T-helper 2 cell treated with Interferon-gamma antibody and Interleukin-4, amounts not matched to agents 5 μg/mL and 100 μg/mL, for 36 hours (primary cell): ENCODE measurements around the gene RAET1G.

ENCODE experiments used
- DNase-seq: peaks from one replicate; pipeline ENCODE4 v3.0.0; 2021; ENCODE audit warnings: low spot score
- H3K27ac Mint-ChIP-seq: one replicate; pipeline ENCODE4 v1.8.0; 2021; ENCODE audit warnings: mild to moderate bottlenecking, mixed read lengths
- H3K27me3 Mint-ChIP-seq: one replicate; pipeline ENCODE4 v1.8.0; 2021; ENCODE audit warnings: low read depth, mixed read lengths
- H3K36me3 Mint-ChIP-seq: one replicate; pipeline ENCODE4 v1.8.0; 2021; ENCODE audit warnings: low read depth, mixed read lengths
- H3K4me1 Mint-ChIP-seq: one replicate; pipeline ENCODE4 v1.8.0; 2021; ENCODE audit warnings: low read depth, mixed read lengths
- H3K4me3 Mint-ChIP-seq: one replicate; pipeline ENCODE4 v1.8.0; 2022; ENCODE audit warnings: mild to moderate bottlenecking, moderate library complexity, mixed read lengths
- H3K9me3 Mint-ChIP-seq: one replicate; pipeline ENCODE4 v1.8.0; 2021; ENCODE audit warnings: mixed read lengths

Gene RAET1G

DNA sequence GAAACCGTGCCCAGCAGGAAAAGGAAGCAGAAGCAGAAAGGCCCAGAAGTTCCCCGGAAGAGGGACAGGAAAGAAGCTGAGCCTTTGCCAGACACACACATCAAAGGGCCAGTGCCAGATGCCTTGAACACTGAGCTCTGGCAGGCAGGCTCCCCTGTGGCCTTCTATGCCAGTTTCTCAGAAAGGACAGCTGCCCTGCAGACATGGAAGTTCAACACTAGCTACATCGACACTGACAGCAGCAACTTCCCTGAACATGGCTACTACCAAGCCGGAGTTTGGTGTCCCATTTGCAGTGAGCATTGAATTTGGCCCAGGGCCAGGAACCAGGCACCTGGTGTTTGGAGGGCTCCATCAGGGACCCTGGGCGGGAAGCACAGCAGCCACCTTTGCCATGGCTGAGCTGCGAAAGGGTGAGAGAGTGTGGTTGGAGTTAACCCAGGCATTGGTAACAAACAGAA, 17.0 kb downstream of the RAET1G start:
- H3K36me3 Mint-ChIP-seq = no peaks in the 10 kb centered on the region
- no peak for DNase-seq
- H3K4me3 Mint-ChIP-seq = no peak overlapping the region
- peaks cover 11% of the 10 kb centered on the region for H3K27me3 Mint-ChIP-seq
- no peaks in the 10 kb centered on the region for H3K4me1 Mint-ChIP-seq
- peaks cover 9% of the 10 kb centered on the region for H3K9me3 Mint-ChIP-seq
- H3K27ac Mint-ChIP-seq = no peak overlapping the region

DNA sequence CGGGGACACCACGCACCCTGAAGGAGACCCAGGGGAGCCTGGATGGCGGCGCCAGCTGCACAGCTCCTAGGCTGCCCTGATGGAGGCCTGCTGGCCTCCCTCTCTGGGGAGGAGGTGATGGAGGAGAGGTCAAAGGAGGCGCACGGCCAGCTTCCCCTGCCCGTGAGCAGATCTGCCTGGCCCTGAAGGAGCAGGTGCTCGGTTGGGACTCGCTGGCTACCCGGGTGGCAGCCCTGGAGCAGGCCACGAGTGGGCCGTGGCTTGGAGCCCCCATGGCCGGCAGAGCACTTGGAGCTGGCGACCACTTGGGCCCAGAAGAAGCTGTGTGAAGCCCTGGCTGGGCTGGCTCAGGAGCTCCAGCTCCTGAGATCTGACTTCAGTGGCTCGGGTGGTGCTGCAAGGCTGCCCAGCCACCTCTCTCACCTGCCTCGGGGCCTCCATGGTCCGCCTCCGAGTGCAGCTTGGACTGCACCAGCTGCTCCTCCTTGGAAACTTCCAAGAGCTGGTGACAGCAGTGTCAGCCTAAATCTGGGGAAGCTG, 17.5 kb downstream of the RAET1G start:
- H3K9me3 Mint-ChIP-seq = peaks cover 9% of the 10 kb centered on the region
- H3K4me3 Mint-ChIP-seq = no peak overlapping the region
- peaks cover 11% of the 10 kb centered on the region for H3K27me3 Mint-ChIP-seq
- no peaks in the 10 kb centered on the region for H3K4me1 Mint-ChIP-seq
- DNase-seq = no peak
- H3K27ac Mint-ChIP-seq = no peak overlapping the region
- no peaks in the 10 kb centered on the region for H3K36me3 Mint-ChIP-seq

DNA sequence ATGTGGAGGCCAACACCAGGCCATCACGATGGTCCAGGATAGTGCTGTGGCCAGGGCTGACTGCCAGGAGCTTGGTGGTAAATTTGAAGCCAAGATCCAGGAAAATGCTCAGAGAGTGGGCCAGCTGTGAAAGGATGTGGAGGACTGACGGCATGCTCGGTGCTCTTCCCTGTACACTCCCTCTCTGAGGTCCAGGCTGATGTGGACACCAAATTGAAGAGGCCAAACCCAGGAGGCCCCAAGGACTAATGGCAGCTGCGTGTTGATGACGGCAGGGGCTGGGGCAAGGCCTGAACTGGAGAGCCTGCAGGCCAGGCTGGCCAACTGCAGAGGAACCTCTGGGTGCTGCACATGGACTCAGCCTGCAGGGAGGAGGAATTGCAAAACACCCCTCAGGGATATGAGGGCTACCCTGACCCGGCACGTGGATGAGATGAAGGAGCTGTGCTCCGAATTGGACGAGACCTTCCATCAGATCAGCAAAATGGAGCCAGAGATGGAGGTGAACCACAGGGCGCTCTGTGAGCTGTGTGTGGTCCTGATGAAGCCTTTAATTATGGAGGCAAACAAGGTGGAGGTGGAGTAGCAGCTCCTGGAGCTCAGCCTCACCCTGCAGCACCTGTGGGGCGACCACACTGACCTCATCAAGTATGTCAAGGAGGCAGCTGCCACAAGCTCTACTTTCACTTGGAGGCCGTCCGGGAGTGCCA, 18.1 kb downstream of the RAET1G start:
- H3K4me3 Mint-ChIP-seq = no peak overlapping the region
- no peak overlapping the region for H3K27ac Mint-ChIP-seq
- no peaks in the 10 kb centered on the region for H3K36me3 Mint-ChIP-seq
- no peak for DNase-seq
- H3K27me3 Mint-ChIP-seq = peaks cover 11% of the 10 kb centered on the region
- H3K9me3 Mint-ChIP-seq = peaks cover 9% of the 10 kb centered on the region
- no peaks in the 10 kb centered on the region for H3K4me1 Mint-ChIP-seq

DNA sequence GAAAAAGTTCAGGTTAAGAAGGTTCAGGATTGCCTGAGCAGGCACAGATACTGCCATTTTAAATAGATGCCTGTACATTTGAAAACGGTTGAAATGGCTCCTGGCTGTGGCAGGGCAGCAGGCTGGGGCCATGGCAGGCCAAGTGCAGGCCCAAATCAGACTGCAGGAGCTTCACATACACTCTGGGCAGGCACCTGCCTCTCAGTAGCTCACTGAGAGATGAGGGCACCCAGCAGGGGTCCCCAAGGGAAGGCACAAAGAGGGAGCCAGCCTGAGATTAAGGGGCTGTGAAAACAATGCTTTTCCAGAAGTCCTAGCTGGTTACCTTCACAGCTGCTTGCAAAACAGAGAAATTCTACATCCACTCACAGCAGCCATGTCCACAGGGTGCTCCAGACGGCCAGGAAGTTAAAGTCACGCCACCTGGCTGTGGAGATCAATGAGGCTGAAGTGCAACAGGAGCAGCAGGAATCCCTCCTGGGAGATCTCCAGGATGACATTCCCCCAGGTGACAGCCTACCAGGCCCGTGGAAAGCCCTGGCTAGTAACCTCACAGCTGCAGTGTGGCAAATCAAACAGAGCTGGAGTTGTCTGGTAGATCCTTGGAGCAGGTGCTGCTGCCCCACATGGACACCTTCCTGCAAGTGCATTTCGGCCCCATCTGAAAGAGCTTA, 18.8 kb downstream of the RAET1G start:
- DNase-seq = no peak
- Mint-ChIP-seq H3K27ac (no peak overlapping the region), H3K4me1 (no peaks in the 10 kb centered on the region), H3K4me3 (no peak overlapping the region), H3K9me3 (peaks cover 6% of the 10 kb centered on the region), H3K36me3 (no peaks in the 10 kb centered on the region), H3K27me3 (peaks cover 14% of the 10 kb centered on the region)

GRCh38 chr6:149901444-149902140, 21.3 kb downstream of the RAET1G start:
- Mint-ChIP-seq H3K27me3 (peaks cover 17% of the 10 kb centered on the region), H3K36me3 (no peaks in the 10 kb centered on the region), H3K9me3 (no peaks in the 10 kb centered on the region), H3K27ac (no peak overlapping the region), H3K4me1 (peaks cover 1% of the 10 kb centered on the region), H3K4me3 (no peak overlapping the region)
- no peak for DNase-seq

GRCh38 chr6:149900620-149901443, 22.1 kb downstream of the RAET1G start:
- Mint-ChIP-seq H3K4me1 (peaks cover 9% of the 10 kb centered on the region), H3K36me3 (no peaks in the 10 kb centered on the region), H3K27ac (no peak overlapping the region), H3K4me3 (no peak overlapping the region), H3K27me3 (peaks cover 17% of the 10 kb centered on the region), H3K9me3 (no peaks in the 10 kb centered on the region)
- no peak for DNase-seq

- H3K27ac Mint-ChIP-seq = no peak overlapping the region
- H3K27me3 Mint-ChIP-seq = peaks cover 17% of the 10 kb centered on the region
- no peaks in the 10 kb centered on the region for H3K9me3 Mint-ChIP-seq
- DNase-seq = no peak
- H3K4me3 Mint-ChIP-seq = no peak overlapping the region
- peaks cover 12% of the 10 kb centered on the region for H3K4me1 Mint-ChIP-seq
- H3K36me3 Mint-ChIP-seq = no peaks in the 10 kb centered on the region
These were observed 22.8 kb downstream of the RAET1G start for GRCh38 chr6:149899926-149900619.

GRCh38 chr6:149899486-149899885, 23.4 kb downstream of the RAET1G start:
- no peak for DNase-seq
- Mint-ChIP-seq H3K4me1 (peaks cover 12% of the 10 kb centered on the region), H3K36me3 (no peaks in the 10 kb centered on the region), H3K27me3 (peaks cover 18% of the 10 kb centered on the region), H3K9me3 (no peaks in the 10 kb centered on the region), H3K4me3 (no peak overlapping the region), H3K27ac (no peak overlapping the region)

GRCh38 chr6:149898966-149899365, 24.0 kb downstream of the RAET1G start:
- no peak for DNase-seq
- Mint-ChIP-seq H3K36me3 (no peaks in the 10 kb centered on the region), H3K4me3 (no peak overlapping the region), H3K9me3 (no peaks in the 10 kb centered on the region), H3K27ac (no peak overlapping the region), H3K27me3 (peaks cover 23% of the 10 kb centered on the region), H3K4me1 (peaks cover 12% of the 10 kb centered on the region)

DNA sequence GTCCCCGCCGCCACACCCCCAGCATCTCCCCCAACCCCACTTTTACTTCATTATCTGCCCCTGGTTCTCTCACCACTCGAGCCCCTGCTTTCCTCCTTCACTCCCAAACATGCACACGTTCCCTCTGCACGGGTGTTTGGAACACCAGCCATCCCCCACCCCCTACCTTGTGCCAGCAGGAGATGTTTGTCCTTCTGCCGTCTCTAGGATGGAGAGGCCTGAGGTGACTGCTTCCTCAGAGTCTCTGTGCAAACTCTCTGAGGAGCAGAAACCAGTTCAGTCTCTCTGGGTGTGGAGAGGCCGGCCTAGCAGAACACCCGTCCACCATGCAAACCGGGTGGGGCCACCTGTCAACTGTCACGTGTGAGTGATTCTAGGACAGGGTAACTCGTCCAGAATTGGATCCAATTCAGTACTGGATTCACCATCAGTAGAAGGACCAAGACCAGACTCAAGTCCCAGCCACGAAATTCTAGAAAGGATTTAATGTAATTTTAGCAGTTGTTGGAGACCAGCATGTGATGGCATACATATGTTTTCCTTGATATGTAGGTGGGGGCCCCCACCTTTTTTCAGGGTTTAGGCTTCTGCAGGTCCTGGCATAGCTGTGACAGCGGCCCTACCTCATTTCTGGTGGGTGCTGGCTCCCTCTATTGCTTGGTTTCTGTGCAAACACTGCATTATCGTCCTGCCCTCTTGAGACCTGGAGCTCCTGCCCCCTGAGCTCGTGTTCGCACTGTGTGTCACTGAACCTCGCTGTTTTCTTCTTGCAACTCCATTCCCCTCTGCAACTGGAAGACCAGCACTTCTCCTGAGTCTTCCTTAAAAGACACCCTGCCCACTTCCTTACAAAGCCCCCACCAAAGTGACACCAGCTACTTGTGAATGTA, 24.8 kb downstream of the RAET1G start, which contains the start of gene RAET1E:
TSS of gene RAET1E (minus strand) at position 259 of the 890 bp plus-strand sequence. CDS start 7,212 bp downstream, outside the sequence.
- no peaks in the 10 kb centered on the region for H3K9me3 Mint-ChIP-seq
- H3K27ac Mint-ChIP-seq = no peak within 1 kb of the TSS
- no peak for DNase-seq
- H3K4me3 Mint-ChIP-seq = no peak within 1 kb of the TSS
- H3K36me3 Mint-ChIP-seq = no peaks in the 10 kb centered on the region
- peaks cover 15% of the 10 kb centered on the region for H3K4me1 Mint-ChIP-seq
- peaks cover 25% of the 10 kb centered on the region for H3K27me3 Mint-ChIP-seq

DNA sequence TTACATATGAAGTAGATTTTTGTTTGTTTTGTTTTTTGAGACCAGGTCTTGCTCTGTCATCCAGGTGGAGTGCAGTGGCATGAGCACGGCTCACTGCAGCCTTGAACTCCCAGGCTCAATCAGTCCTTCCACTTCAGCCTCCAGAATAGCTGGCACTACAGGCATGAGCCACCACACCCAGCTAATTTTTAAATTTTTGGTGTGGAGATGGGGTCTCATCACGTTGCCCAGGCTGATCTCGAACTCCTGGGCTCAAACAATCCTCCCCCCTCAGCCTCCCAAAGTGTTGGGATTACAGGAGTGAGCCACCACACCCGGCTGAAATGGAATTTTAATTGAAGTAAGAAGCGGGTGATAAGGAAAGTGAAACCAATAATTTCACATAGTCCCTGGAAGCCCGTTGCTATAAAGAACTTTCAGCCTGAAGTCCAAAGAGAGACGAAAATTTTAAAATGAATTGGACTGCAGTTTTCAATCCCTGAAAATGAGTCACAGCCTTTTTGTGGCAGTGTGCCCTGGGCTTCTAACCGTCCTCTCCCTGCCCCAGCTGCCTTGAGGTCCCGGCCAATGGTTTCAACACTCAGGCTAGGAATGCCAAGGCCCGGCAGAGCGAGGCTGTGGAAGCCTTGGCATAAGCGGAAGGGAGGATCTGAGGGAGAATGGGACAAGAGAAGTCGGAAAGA, 25.8 kb downstream of the RAET1G start:
- Mint-ChIP-seq H3K36me3 (no peaks in the 10 kb centered on the region), H3K27ac (no peak overlapping the region), H3K4me1 (peaks cover 23% of the 10 kb centered on the region), H3K27me3 (peaks cover 23% of the 10 kb centered on the region), H3K4me3 (no peak overlapping the region), H3K9me3 (no peaks in the 10 kb centered on the region)
- no peak for DNase-seq

DNA sequence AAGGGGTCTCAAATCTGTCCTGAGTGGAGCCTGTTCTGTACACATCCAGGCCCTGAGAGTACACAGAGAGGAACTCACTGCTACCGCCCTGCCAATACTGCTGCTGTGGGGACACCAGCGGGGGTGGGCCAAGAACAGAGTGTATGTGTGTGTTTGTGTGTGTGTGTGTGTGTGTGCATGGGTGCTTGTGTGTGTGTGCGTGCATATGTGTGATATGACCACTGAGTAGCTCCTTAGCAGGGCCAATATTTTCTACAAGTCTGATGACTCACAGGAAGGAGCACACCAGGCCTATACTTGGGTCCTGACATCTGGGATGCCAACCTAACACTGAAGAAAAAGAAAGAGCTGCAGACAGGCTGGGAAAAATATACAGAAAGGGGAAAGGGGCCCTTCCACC, 26.4 kb downstream of the RAET1G start:
- Mint-ChIP-seq H3K27ac (no peak overlapping the region), H3K36me3 (no peaks in the 10 kb centered on the region), H3K4me1 (peaks cover 24% of the 10 kb centered on the region), H3K9me3 (no peaks in the 10 kb centered on the region), H3K27me3 (peaks cover 23% of the 10 kb centered on the region), H3K4me3 (no peak overlapping the region)
- no peak for DNase-seq
